Ascending aorta (tissue), 2 donors: Measurements from ENCODE around the gene DAO. TPM values are rescaled to one million over a fixed set of nuclear protein-coding genes. Genes with fewer than 3 reads are reported as not detected.
"Not testable (repeated sequence)": the region's sequence is repeated elsewhere in the genome, so short reads cannot be mapped to it uniquely, and the experiment has no call there.

ENCODE experiments used
- DNase-seq, 2 donors: peaks; one replicate each; pipeline ENCODE4 v3.0.0-alpha.2; 2019; ENCODE audit warnings: low spot score in 2 of 2
- H3K27ac ChIP-seq, 2 donors: fragments of 200-600 bp; sonication (generic); one replicate each; pipeline ENCODE4 v1.5.1; 2016 to 2017; ENCODE audit warnings: mild to moderate bottlenecking in 1 of 2
- H3K27me3 ChIP-seq: fragments of 200-600 bp; sonication (generic); one replicate; pipeline ENCODE4 v1.5.1; 2017
- H3K36me3 ChIP-seq, 2 donors: fragments of 200-600 bp; sonication (generic); one replicate each; pipeline ENCODE4 v1.5.1; 2016
- H3K4me1 ChIP-seq, 2 donors: fragments of 200-600 bp; sonication (generic); one replicate each; pipeline ENCODE4 v1.5.1; 2016 to 2017; ENCODE audit warnings: mild to moderate bottlenecking in 1 of 2
- H3K4me3 ChIP-seq, 2 donors: fragments of 200-600 bp; sonication (generic); one replicate each; pipeline ENCODE4 v1.5.1; 2016 to 2017; ENCODE audit warnings: mild to moderate bottlenecking in 1 of 2
- H3K9me3 ChIP-seq, 2 donors: fragments of 200-600 bp; sonication (generic); one replicate each; pipeline ENCODE4 v1.5.1; 2016
- intact Hi-C: fragments of 100-400 bp; cut with DNase I; formaldehyde crosslinking; loops from one replicate; pipeline ENCODE4 v1.15.1; 2023
- total RNA-seq: library from RNA; depleted of rRNA; stranded (reverse); fragments of >200 nt; gene quantifications from one replicate; pipeline ENCODE4 v1.1.0, GENCODE V29; 2016
- TF ChIP-seq, protein P1 (sequence below), 3 experiments: fragments of 200-600 bp in 2 of 3; fragments of 450-650 bp in 1 of 3; sonication (generic) in 2 of 3; IDR thresholded peaks; one replicate each; pipeline ENCODE4 v1.5.1; 2016 to 2019; ENCODE audit warnings: antibody characterized with exemption in 3 of 3, mild to moderate bottlenecking in 1 of 3, moderate library complexity in 1 of 3

DAO gene
- total RNA-seq, 1 donor from 2014 or later = not detected

DNA sequence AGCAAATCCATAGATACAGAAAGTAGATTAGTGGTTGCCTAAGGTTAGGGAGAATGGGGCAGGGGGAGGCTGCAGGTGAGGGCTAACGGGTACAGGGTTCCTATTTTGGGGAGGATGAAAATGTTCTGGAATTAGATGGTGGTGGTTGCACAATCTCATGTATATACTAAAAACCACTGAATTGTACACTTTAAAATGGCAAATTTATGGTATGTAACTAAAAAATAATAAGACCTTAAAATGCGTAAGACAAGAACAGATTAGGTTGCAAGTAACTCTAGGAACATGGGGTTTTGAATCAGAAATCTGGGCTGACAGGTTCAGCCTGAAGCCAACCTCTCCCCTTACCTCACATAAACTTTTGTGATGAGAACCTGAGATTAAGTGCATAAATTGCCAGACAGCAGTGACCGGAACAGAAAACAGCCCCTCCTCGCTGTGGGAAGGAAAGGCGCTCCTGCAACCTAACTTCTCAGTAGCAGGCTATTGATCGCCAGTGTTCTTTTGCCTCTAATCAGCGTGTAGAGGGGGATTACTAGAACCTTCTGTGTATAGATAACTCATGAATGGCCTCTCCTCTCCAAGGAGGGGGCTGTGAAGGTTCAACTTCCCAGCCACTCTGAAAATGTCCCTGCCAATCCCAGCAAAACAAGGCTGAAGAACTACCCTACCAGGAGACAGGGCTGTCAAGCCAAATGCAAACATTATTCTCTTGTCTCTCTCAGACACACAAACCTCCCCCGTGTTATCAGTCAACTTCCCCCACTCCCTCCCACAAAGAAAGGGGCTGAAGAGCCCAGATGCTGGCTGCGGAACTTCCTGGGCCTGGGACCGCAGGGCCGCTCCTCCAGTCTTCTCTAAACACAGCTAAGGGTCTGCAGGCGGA is 24.4 kb upstream of the DAO start:
- DNase-seq = no peak
- H3K9me3 ChIP-seq = no peaks in the 10 kb centered on the region
- H3K4me1 ChIP-seq = peaks cover 24 to 55% of the 10 kb centered on the region in 2 donors
- peak overlapping the region; percentile 87 to 93 for H3K4me3 ChIP-seq
- H3K27me3 ChIP-seq = no peaks in the 10 kb centered on the region
- TF ChIP-seq, protein P1, sequence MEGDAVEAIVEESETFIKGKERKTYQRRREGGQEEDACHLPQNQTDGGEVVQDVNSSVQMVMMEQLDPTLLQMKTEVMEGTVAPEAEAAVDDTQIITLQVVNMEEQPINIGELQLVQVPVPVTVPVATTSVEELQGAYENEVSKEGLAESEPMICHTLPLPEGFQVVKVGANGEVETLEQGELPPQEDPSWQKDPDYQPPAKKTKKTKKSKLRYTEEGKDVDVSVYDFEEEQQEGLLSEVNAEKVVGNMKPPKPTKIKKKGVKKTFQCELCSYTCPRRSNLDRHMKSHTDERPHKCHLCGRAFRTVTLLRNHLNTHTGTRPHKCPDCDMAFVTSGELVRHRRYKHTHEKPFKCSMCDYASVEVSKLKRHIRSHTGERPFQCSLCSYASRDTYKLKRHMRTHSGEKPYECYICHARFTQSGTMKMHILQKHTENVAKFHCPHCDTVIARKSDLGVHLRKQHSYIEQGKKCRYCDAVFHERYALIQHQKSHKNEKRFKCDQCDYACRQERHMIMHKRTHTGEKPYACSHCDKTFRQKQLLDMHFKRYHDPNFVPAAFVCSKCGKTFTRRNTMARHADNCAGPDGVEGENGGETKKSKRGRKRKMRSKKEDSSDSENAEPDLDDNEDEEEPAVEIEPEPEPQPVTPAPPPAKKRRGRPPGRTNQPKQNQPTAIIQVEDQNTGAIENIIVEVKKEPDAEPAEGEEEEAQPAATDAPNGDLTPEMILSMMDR (IDR thresholded peaks at IDR 0.05) = no peak
- no peaks in the 10 kb centered on the region for H3K36me3 ChIP-seq
- peak overlapping the region; percentile 93 to 97 for H3K27ac ChIP-seq
- intact Hi-C loops = loop anchor here (2.0 to 10.0 kb wide), 7 partner anchors 191 to 1763 kb away; partner anchors contain the start of genes ALKBH2, CRY1, FICD and ISCU

DNA sequence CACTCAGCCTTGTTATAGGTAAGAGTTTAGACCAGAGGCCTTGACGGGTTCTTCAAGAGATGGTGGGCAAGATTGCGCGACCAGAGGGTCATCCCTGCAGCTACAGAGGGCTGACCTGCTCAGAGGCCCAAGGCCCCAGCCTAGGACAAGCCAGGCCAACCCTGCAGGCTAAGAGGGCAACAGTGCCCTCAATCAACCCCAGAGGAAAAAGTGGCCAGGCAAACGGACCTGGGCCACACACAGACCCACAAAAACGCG is 23.8 kb upstream of the DAO start:
- Histone ChIP-seq H3K4me3 (peak overlapping the region; percentile 87 to 93), H3K4me1 (peaks cover 24 to 49% of the 10 kb centered on the region in 2 donors), H3K9me3 (no peaks in the 10 kb centered on the region), H3K27ac (peak overlapping the region; percentile 93 to 97), H3K36me3 (no peaks in the 10 kb centered on the region), H3K27me3 (no peaks in the 10 kb centered on the region)
- intact Hi-C loops = loop anchor here (2.0 to 10.0 kb wide), 6 partner anchors 236 to 1764 kb away; partner anchors contain the start of genes ALKBH2, CRY1, FICD and ISCU
- DNase-seq = no peak
- TF ChIP-seq, protein P1 (IDR thresholded peaks at IDR 0.05) = no peak

DNA sequence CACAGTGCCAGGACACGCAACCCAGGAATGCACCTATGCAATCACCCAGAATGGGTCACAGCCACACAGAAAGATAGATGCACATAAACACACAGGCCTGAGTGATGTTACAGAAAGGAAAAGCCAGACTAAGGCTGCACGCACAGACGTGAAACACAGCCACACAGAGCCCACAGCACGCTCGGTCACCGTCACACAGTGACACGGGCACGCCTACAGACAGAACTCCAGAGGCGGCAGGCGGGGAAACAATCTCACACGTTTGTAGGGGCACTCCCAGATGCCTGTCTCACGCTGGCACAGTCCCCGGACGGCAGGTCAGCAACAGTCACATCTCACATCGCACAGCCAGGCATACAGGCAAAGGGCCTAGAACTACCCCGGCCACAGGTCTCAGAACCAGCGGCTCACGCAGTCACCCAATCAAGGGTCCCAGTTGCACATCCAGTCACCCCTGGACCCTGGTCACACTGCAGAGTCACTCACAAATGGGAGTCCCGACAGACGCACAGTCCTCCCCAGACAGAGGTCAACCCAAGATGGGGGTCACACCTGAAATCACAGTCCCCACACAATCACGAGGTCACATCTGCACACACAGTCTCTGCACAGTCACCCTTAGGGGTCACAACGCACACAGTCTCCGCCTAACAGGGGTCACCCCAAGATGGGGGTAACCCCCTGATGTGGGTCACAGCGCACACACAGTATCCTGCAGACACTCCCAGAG is 23.3 kb upstream of the DAO start:
- Histone ChIP-seq H3K4me1 (peaks cover 23 to 46% of the 10 kb centered on the region in 2 donors), H3K27me3 (no peaks in the 10 kb centered on the region), H3K9me3 (no peaks in the 10 kb centered on the region), H3K36me3 (no peaks in the 10 kb centered on the region), H3K27ac (peak overlapping the region; percentile 93 to 97), H3K4me3 (peak overlapping the region; percentile 87 to 93)
- DNase-seq = peak; percentile 59 to 88
- TF ChIP-seq, protein P1 (IDR thresholded peaks at IDR 0.05) = no peak
- intact Hi-C loops = loop anchor here (2.0 to 10.0 kb wide), 6 partner anchors 236 to 1764 kb away; partner anchors contain the start of genes ALKBH2, CRY1, FICD and ISCU

DNA sequence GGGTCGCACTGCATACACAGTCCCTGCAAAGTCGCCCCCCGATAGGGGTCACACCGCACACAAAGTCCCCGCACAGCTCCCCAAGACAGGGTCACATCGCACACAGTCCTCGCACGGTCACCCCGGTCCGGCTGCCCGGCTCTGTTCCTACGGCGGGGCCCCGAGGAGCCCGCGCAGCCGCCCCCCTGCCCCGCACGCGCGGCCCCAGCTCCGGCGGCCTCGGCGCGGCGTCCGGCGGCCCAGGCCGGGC is 22.8 kb upstream of the DAO start:
- Histone ChIP-seq H3K27ac (peak overlapping the region; percentile 93 to 97), H3K4me1 (peaks cover 21 to 41% of the 10 kb centered on the region in 2 donors), H3K4me3 (peak overlapping the region; percentile 87 to 93), H3K9me3 (no peaks in the 10 kb centered on the region), H3K27me3 (no peaks in the 10 kb centered on the region), H3K36me3 (no peaks in the 10 kb centered on the region)
- TF ChIP-seq, protein P1 (IDR thresholded peaks at IDR 0.05) = no peak
- intact Hi-C loops = loop anchor here (2.0 to 10.0 kb wide), 6 partner anchors 235 to 1765 kb away; partner anchors contain the start of genes ALKBH2, CRY1, FICD and ISCU
- no peak for DNase-seq

DNA sequence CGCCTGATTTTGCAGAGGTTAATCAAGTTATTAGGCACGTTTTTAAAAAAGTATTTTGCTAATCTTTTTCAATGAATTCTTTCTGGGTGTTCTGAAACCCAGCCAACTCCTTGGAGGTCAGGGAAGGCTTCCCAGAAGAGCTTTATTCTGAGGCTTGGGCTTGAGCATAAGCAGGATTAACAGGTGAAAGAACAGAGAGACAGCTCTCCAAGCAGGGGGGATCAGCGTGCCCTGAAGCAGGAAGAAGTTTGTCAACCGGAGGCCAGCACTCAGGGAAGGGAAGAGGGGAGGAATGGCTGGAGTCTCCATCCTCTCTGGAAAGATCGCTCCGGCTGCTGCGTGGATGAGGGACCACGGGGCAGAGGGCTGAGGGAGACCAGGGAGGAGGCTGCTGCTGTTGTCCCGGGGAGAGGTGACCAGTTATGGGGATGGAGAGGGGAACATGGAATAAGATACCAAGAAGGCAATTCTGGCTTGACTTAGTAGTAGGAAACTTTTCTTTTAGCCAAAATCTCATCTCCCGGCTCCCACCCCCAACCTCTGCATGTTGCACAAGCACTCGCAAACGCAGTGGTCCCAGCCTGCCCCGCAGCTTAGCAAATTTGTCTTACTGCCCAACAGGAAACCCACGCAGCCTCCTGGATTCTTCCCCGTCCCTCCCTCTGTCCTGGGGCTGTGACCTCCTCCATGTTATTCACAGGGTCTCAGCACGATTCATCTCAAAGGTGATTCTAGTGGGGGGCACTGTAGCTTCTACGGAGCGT is 21.4 kb upstream of the DAO start:
- Histone ChIP-seq H3K27ac (peak overlapping the region; percentile 87 to 91), H3K4me3 (peak overlapping the region; percentile 74), H3K4me1 (peaks cover 18 to 31% of the 10 kb centered on the region in 2 donors), H3K36me3 (no peaks in the 10 kb centered on the region), H3K27me3 (no peaks in the 10 kb centered on the region), H3K9me3 (no peaks in the 10 kb centered on the region)
- TF ChIP-seq, protein P1 (IDR thresholded peaks at IDR 0.05) = no peak
- no peak for DNase-seq
- intact Hi-C loops = loop anchor here (1.0 to 10.0 kb wide), 6 partner anchors 93 to 1766 kb away; partner anchors contain the start of genes ALKBH2, CRY1 and FICD

DNA sequence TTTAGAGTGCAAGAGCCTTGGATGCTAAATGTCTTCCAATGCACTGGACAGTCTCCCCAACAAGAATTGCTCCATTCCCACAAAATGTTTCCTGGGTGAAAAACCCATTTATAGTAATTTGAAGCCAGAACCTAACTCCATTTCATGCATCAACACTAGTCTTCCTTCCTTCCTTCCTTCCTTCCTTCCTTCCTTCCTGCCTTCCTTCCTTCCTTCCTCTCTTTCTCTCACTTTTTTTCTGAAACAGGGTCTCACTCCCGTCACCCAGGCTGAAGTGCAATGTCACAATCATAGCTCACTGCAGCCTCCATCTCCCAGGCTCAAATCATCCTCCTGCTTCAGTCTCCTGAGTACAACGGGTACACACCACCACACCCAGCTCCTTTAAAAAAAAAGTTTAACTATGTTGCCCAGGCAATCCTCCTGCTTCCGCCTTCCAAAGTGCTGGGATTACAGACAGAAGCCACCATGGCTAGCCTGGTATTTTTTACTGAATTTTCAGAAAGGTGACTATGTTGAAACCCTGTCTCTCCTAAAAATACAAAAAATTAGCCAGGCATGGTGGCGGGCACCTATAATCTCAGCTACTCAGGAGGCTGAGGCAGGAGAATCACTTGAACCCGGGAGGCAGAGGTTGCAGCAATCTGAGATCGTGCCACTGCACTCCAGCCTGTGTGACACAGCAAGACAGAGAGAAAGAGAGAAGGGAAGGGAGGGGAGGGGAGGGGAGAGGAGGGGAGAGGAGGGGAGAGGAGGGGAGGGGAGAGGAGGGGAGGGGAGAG is 20.6 kb upstream of the DAO start:
- H3K36me3 ChIP-seq, H3K4me3 ChIP-seq, H3K27me3 ChIP-seq, DNase-seq, H3K9me3 ChIP-seq: not testable (repeated sequence)
- Histone ChIP-seq H3K27ac (peak overlapping the region in 1 of 2 donors; percentile 91), H3K4me1 (peaks cover 13 to 25% of the 10 kb centered on the region in 2 donors)
- intact Hi-C loops = loop anchor here (1.0 to 10.0 kb wide), 6 partner anchors 92 to 1767 kb away; partner anchors contain the start of genes ALKBH2, CRY1 and FICD
